GM23338 (cell line): Measurements from ENCODE around the gene CYP3A5. TPM values are rescaled to one million over a fixed set of nuclear protein-coding genes. Genes with fewer than 3 reads are reported as not detected.

Source experiments
- ATAC-seq: fragments of 200-7000 bp; cut with Tn5 transposase; 3 replicates; pipeline ENCODE4 v1.9.1; 2020
- DNase-seq: peaks from one replicate; pipeline ENCODE4 v3.0.0-alpha.2; 2015; ENCODE audit warnings: low spot score
- H2AFZ ChIP-seq: fragments of 200-600 bp; sonication (generic); 2 replicates; pipeline ENCODE4 v1.8.0; 2016; ENCODE audit warnings: antibody characterized with exemption, mild to moderate bottlenecking, moderate library complexity
- H3F3A ChIP-seq: fragments of 200-600 bp; sonication (generic); replicated peaks from 2 replicates; pipeline ENCODE4 v1.8.0; 2017; ENCODE audit warnings: antibody characterized with exemption, mixed run types, low read depth
- H3K27ac ChIP-seq: fragments of 200-600 bp; sonication (generic); 2 replicates; pipeline ENCODE4 v1.6.1; 2016; ENCODE audit warnings: low read depth
- H3K27me3 ChIP-seq: fragments of 200-600 bp; sonication (generic); 2 replicates; pipeline ENCODE4 v1.8.0; 2016; ENCODE audit warnings: mild to moderate bottlenecking, mixed run types, moderate library complexity; ENCODE audit not compliant: insufficient read depth
- H3K36me3 ChIP-seq: fragments of 200-600 bp; sonication (generic); 2 replicates; pipeline ENCODE4 v1.8.0; 2016; ENCODE audit warnings: mild to moderate bottlenecking; ENCODE audit not compliant: insufficient read depth
- H3K4me1 ChIP-seq: fragments of 200-600 bp; sonication (generic); 2 replicates; pipeline ENCODE4 v1.8.0; 2016; ENCODE audit warnings: mild to moderate bottlenecking, moderate library complexity; ENCODE audit not compliant: insufficient read depth
- H3K4me2 ChIP-seq: fragments of 200-600 bp; sonication (generic); 2 replicates; pipeline ENCODE4 v1.7.1; 2017; ENCODE audit warnings: mixed run types
- H3K4me3 ChIP-seq: fragments of 200-600 bp; sonication (generic); 2 replicates; pipeline ENCODE4 v1.6.1; 2016; ENCODE audit warnings: mixed run types
- H3K79me2 ChIP-seq: fragments of 200-600 bp; sonication (generic); replicated peaks from 2 replicates; pipeline ENCODE4 v1.8.0; 2017; ENCODE audit warnings: mild to moderate bottlenecking; ENCODE audit not compliant: insufficient read depth
- H3K9me2 ChIP-seq: fragments of 200-600 bp; sonication (generic); 2 replicates; pipeline ENCODE4 v1.8.0; 2017; ENCODE audit not compliant: insufficient read depth
- H4K20me1 ChIP-seq: fragments of 200-600 bp; sonication (generic); replicated peaks from 2 replicates; pipeline ENCODE4 v1.8.0; 2017; ENCODE audit warnings: mild to moderate bottlenecking; ENCODE audit not compliant: insufficient read depth
- H3K27ac Mint-ChIP-seq: 2 replicates; pipeline ENCODE4 v1.8.0; 2020; ENCODE audit warnings: inconsistent platforms, mild to moderate bottlenecking, moderate library complexity, mixed read lengths
- H3K27me3 Mint-ChIP-seq: 3 replicates; pipeline ENCODE4 v1.8.0; 2022; ENCODE audit warnings: low read depth, mild to moderate bottlenecking, moderate library complexity, mixed read lengths, inconsistent platforms; ENCODE audit not compliant: insufficient read depth, poor library complexity
- H3K36me3 Mint-ChIP-seq: 3 replicates; pipeline ENCODE4 v1.8.0; 2021; ENCODE audit warnings: low read depth, mild to moderate bottlenecking, inconsistent platforms, moderate library complexity, mixed read lengths
- H3K4me1 Mint-ChIP-seq: 3 replicates; pipeline ENCODE4 v1.8.0; 2020; ENCODE audit warnings: mild to moderate bottlenecking, inconsistent platforms, mixed read lengths
- H3K4me3 Mint-ChIP-seq: 3 replicates; pipeline ENCODE4 v1.8.0; 2021; ENCODE audit warnings: moderate library complexity, mild to moderate bottlenecking, inconsistent platforms, mixed read lengths
- H3K9me3 Mint-ChIP-seq: 3 replicates; pipeline ENCODE4 v1.8.0; 2020; ENCODE audit warnings: moderate library complexity, mild to moderate bottlenecking, inconsistent platforms, mixed read lengths
- CREB1 ChIP-seq: fragments of 250-450 bp; sonication (Bioruptor Pico); IDR thresholded peaks from 2 replicates; pipeline ENCODE4 v1.5.0; 2020; ENCODE audit warnings: low read depth, mild to moderate bottlenecking, moderate library complexity
- EZH2 ChIP-seq: fragments of 200-600 bp; sonication (generic); IDR thresholded peaks from one replicate; pipeline ENCODE4 v1.8.0; 2017; ENCODE audit warnings: antibody characterized with exemption, mild to moderate bottlenecking, low read depth; ENCODE audit not compliant: unreplicated experiment
- EZH2phosphoT487 ChIP-seq: fragments of 200-600 bp; sonication (generic); IDR thresholded peaks from one replicate; pipeline ENCODE4 v1.8.1; 2018; ENCODE audit warnings: antibody characterized with exemption; ENCODE audit not compliant: unreplicated experiment
- JUNB ChIP-seq: IDR thresholded peaks from one replicate; pipeline ENCODE4 v1.6.1; 2016; ENCODE audit warnings: antibody characterized with exemption; ENCODE audit not compliant: unreplicated experiment
- NANOG ChIP-seq: IDR thresholded peaks from 2 replicates; pipeline ENCODE4 v1.6.1; 2016; ENCODE audit warnings: antibody characterized with exemption, borderline replicate concordance
- POLR2AphosphoS5 ChIP-seq: IDR thresholded peaks from 2 replicates; pipeline ENCODE4 v1.6.1; 2016; ENCODE audit warnings: antibody characterized with exemption, low read depth
- STAT1 ChIP-seq: IDR thresholded peaks from one replicate; pipeline ENCODE4 v1.6.1; 2016; ENCODE audit warnings: antibody characterized with exemption; ENCODE audit not compliant: unreplicated experiment
- ZNF114 ChIP-seq: fragments of 250-450 bp; sonication (Bioruptor Pico); IDR thresholded peaks from 2 replicates; pipeline ENCODE4 v1.5.0; 2020; ENCODE audit warnings: mild to moderate bottlenecking, moderate library complexity
- polyA plus RNA-seq: library from polyadenylated mRNA; unstranded; fragments of >200 nt; fragmentation: Nextera tagmentation; extraction: Ambion mirVana; gene quantifications from 2 replicates; pipeline ENCODE4 v1.2.1, GENCODE V29; 2016
- total RNA-seq: library from RNA; depleted of rRNA; stranded (reverse); fragments of >200 nt; shearing (Covaris generic); gene quantifications from 2 replicates; pipeline ENCODE4 v1.2.3, GENCODE V29; 2014
- TF ChIP-seq, protein P1 (sequence below), 2 experiments: fragments of 200-600 bp in 1 of 2; sonication (generic) in 1 of 2; conservative IDR thresholded peaks; 2 replicates each; pipeline versions ENCODE4 v1.5.1 to v1.6.1; 2016 to 2017; ENCODE audit warnings: antibody characterized with exemption in 2 of 2, low read depth in 2 of 2, mild to moderate bottlenecking in 2 of 2, moderate library complexity in 1 of 2
- TF ChIP-seq, protein P2 (sequence below): IDR thresholded peaks from 2 replicates; pipeline ENCODE4 v1.6.1; 2016; ENCODE audit warnings: antibody characterized with exemption
- TF ChIP-seq, protein P3 (sequence below): fragments of 250-450 bp; sonication (Bioruptor Pico); IDR thresholded peaks from 2 replicates; pipeline ENCODE4 v1.5.0; 2020; ENCODE audit warnings: mild to moderate bottlenecking, moderate library complexity
- TF ChIP-seq, protein P4 (sequence below): IDR thresholded peaks from one replicate; pipeline ENCODE4 v1.6.1; 2018; ENCODE audit warnings: antibody characterized with exemption; ENCODE audit not compliant: unreplicated experiment

CYP3A5 gene
- total and polyA plus RNA-seq, 2 experiments from 2014 or later = 1.2 TPM; not detected in 1

DNA sequence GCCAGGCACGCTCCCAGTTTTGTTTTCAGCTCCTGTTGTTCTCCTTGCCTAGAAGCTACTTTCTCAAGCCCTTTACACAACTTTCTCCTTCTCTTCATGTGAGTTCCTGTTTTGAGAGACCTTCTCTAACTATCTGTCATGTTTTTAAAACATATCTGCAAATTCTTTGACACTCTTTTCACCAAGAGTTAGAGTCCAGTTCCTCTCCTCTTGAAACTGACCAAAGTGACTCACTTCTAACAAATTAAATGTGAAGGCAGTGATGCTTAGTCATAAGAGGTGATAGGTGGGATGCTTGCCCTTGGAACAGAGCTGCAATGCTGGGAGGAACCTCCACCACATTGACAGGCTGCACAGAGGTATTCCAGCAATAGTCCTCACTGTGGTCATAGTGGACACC, 37.8 kb downstream of the CYP3A5 start:
- H2AFZ ChIP-seq = no peak overlapping the region
- H3K9me3 Mint-ChIP-seq = no peaks in the 10 kb centered on the region; the same call in 2 of the 3 replicates
- H3K36me3 Mint-ChIP-seq = peaks cover 25% of the 10 kb centered on the region
- peaks cover 11% of the 10 kb centered on the region for H3K4me1 ChIP-seq
- DNase-seq = no peak
- H3K4me3 ChIP-seq = no peak overlapping the region
- H3K4me2 ChIP-seq = no peak overlapping the region
- peaks cover 22% of the 10 kb centered on the region for H3K4me1 Mint-ChIP-seq
- no peak for TF ChIP-seq CREB1
- no peak for TF ChIP-seq STAT1
- TF ChIP-seq EZH2 = no peak
- no peak for TF ChIP-seq NANOG
- no peak for TF ChIP-seq POLR2AphosphoS5
- TF ChIP-seq EZH2phosphoT487 = no peak
- TF ChIP-seq JUNB = no peak
- TF ChIP-seq, protein P1, sequence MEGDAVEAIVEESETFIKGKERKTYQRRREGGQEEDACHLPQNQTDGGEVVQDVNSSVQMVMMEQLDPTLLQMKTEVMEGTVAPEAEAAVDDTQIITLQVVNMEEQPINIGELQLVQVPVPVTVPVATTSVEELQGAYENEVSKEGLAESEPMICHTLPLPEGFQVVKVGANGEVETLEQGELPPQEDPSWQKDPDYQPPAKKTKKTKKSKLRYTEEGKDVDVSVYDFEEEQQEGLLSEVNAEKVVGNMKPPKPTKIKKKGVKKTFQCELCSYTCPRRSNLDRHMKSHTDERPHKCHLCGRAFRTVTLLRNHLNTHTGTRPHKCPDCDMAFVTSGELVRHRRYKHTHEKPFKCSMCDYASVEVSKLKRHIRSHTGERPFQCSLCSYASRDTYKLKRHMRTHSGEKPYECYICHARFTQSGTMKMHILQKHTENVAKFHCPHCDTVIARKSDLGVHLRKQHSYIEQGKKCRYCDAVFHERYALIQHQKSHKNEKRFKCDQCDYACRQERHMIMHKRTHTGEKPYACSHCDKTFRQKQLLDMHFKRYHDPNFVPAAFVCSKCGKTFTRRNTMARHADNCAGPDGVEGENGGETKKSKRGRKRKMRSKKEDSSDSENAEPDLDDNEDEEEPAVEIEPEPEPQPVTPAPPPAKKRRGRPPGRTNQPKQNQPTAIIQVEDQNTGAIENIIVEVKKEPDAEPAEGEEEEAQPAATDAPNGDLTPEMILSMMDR (conservative IDR thresholded peaks at IDR 0.05; ENCODE audit: low read depth in 2 of 2) = no peak
- TF ChIP-seq, protein P2, sequence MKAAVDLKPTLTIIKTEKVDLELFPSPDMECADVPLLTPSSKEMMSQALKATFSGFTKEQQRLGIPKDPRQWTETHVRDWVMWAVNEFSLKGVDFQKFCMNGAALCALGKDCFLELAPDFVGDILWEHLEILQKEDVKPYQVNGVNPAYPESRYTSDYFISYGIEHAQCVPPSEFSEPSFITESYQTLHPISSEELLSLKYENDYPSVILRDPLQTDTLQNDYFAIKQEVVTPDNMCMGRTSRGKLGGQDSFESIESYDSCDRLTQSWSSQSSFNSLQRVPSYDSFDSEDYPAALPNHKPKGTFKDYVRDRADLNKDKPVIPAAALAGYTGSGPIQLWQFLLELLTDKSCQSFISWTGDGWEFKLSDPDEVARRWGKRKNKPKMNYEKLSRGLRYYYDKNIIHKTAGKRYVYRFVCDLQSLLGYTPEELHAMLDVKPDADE = no peak
- TF ChIP-seq ZNF114 (CRISPR knock-in tag) = no peak
- TF ChIP-seq, protein P3, sequence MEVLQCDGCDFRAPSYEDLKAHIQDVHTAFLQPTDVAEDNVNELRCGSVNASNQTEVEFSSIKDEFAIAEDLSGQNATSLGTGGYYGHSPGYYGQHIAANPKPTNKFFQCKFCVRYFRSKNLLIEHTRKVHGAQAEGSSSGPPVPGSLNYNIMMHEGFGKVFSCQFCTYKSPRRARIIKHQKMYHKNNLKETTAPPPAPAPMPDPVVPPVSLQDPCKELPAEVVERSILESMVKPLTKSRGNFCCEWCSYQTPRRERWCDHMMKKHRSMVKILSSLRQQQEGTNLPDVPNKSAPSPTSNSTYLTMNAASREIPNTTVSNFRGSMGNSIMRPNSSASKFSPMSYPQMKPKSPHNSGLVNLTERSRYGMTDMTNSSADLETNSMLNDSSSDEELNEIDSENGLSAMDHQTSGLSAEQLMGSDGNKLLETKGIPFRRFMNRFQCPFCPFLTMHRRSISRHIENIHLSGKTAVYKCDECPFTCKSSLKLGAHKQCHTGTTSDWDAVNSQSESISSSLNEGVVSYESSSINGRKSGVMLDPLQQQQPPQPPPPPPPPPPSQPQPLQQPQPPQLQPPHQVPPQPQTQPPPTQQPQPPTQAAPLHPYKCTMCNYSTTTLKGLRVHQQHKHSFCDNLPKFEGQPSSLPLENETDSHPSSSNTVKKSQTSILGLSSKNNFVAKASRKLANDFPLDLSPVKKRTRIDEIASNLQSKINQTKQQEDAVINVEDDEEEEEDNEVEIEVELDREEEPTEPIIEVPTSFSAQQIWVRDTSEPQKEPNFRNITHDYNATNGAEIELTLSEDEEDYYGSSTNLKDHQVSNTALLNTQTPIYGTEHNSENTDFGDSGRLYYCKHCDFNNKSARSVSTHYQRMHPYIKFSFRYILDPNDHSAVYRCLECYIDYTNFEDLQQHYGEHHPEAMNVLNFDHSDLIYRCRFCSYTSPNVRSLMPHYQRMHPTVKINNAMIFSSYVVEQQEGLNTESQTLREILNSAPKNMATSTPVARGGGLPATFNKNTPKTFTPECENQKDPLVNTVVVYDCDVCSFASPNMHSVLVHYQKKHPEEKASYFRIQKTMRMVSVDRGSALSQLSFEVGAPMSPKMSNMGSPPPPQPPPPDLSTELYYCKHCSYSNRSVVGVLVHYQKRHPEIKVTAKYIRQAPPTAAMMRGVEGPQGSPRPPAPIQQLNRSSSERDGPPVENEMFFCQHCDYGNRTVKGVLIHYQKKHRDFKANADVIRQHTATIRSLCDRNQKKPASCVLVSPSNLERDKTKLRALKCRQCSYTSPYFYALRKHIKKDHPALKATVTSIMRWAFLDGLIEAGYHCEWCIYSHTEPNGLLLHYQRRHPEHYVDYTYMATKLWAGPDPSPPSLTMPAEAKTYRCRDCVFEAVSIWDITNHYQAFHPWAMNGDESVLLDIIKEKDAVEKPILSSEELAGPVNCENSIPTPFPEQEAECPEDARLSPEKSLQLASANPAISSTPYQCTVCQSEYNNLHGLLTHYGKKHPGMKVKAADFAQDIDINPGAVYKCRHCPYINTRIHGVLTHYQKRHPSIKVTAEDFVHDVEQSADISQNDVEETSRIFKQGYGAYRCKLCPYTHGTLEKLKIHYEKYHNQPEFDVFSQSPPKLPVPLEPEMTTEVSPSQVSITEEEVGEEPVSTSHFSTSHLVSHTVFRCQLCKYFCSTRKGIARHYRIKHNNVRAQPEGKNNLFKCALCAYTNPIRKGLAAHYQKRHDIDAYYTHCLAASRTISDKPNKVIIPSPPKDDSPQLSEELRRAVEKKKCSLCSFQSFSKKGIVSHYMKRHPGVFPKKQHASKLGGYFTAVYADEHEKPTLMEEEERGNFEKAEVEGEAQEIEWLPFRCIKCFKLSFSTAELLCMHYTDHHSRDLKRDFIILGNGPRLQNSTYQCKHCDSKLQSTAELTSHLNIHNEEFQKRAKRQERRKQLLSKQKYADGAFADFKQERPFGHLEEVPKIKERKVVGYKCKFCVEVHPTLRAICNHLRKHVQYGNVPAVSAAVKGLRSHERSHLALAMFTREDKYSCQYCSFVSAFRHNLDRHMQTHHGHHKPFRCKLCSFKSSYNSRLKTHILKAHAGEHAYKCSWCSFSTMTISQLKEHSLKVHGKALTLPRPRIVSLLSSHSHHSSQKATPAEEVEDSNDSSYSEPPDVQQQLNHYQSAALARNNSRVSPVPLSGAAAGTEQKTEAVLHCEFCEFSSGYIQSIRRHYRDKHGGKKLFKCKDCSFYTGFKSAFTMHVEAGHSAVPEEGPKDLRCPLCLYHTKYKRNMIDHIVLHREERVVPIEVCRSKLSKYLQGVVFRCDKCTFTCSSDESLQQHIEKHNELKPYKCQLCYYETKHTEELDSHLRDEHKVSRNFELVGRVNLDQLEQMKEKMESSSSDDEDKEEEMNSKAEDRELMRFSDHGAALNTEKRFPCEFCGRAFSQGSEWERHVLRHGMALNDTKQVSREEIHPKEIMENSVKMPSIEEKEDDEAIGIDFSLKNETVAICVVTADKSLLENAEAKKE (CRISPR knock-in tag) = no peak
- TF ChIP-seq, protein P4, sequence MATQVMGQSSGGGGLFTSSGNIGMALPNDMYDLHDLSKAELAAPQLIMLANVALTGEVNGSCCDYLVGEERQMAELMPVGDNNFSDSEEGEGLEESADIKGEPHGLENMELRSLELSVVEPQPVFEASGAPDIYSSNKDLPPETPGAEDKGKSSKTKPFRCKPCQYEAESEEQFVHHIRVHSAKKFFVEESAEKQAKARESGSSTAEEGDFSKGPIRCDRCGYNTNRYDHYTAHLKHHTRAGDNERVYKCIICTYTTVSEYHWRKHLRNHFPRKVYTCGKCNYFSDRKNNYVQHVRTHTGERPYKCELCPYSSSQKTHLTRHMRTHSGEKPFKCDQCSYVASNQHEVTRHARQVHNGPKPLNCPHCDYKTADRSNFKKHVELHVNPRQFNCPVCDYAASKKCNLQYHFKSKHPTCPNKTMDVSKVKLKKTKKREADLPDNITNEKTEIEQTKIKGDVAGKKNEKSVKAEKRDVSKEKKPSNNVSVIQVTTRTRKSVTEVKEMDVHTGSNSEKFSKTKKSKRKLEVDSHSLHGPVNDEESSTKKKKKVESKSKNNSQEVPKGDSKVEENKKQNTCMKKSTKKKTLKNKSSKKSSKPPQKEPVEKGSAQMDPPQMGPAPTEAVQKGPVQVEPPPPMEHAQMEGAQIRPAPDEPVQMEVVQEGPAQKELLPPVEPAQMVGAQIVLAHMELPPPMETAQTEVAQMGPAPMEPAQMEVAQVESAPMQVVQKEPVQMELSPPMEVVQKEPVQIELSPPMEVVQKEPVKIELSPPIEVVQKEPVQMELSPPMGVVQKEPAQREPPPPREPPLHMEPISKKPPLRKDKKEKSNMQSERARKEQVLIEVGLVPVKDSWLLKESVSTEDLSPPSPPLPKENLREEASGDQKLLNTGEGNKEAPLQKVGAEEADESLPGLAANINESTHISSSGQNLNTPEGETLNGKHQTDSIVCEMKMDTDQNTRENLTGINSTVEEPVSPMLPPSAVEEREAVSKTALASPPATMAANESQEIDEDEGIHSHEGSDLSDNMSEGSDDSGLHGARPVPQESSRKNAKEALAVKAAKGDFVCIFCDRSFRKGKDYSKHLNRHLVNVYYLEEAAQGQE = no peak
- H3K4me3 Mint-ChIP-seq = no peak overlapping the region
- H3K27me3 Mint-ChIP-seq = peaks cover 5% of the 10 kb centered on the region
- H3K9me2 ChIP-seq = peaks cover 7% of the 10 kb centered on the region; the same call in 1 of the 2 replicates
- H3K27me3 ChIP-seq = no peaks in the 10 kb centered on the region
- no peaks in the 10 kb centered on the region for H3K79me2 ChIP-seq
- H4K20me1 ChIP-seq = no peaks in the 10 kb centered on the region
- no peaks in the 10 kb centered on the region for H3K36me3 ChIP-seq
- no peak for ATAC-seq
- H3K27ac ChIP-seq = no peak overlapping the region
- 0 out of 2 replicates have a peak, but pooled peaks cover 7% of the 10 kb centered on the region for H3F3A ChIP-seq
- H3K27ac Mint-ChIP-seq = no peak overlapping the region
